ENCODE results near the gene SAMD13. TPM values are rescaled to one million over a fixed set of nuclear protein-coding genes. Genes with fewer than 3 reads are reported as not detected.

Gene SAMD13
- total and polyA plus RNA-seq, 10 of the 15 experiments (the other 5 are each of a cell fraction or from before 2014, with no cell fraction given) = 0.81 to 1.9 (median 1.2) TPM; not detected in 1

DNA sequence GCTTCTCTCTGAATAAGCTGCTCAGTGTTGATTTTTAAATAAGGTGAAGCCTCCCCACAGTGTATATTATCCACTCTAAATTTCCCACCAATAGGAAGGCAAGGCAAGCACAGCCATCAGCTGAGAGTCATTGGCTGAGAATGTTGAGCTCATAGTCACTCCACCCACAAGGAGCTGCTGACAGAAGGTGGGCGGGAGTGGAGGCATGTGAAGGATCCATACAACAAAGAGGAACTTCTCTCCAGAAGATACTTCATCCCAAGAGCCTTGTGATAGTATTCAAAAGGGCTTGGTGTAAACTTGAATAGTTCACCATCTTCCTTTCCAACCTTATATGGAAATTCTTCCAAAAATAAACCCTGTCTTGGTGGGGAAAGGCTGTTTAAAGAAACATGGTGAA, 42.8 kb downstream of the SAMD13 start:
- no peaks in the 10 kb centered on the region for H3K4me1 ChIP-seq (ENCODE audit: control insufficient read depth, insufficient read depth, low read length)
- FAIRE-seq (no peak), ATAC-seq (no peak), DNase-seq (ENCODE audit: low read depth, low spot score) (no peak)
- H3K9me3 ChIP-seq (replicated peaks; ENCODE audit: control insufficient read depth, insufficient read depth, low read length) = no peaks in the 10 kb centered on the region; the same call in 2 of the 3 replicates
- ChIA-PET POLR2A (no interaction called here), RAD21 (ENCODE audit: unreplicated experiment) (no interaction called here), SMC1A (ENCODE audit: uncharacterized antibody, unreplicated experiment) (interaction anchor here (0.6 to 0.9 kb wide), 2 partner anchors 38 to 851 kb away, joined by 3 to 4 read pairs; no protein-coding TSS in a partner anchor), CTCF (no interaction called here)
- H3K36me3 ChIP-seq (ENCODE audit: control insufficient read depth in 2 of 2, insufficient read depth in 2 of 2, low read length in 1 of 2) = no peaks in the 10 kb centered on the region
- no peaks in the 10 kb centered on the region for H3K27me3 ChIP-seq (replicated peaks in 1 of 2; ENCODE audit: control insufficient read depth in 2 of 2, insufficient read depth in 2 of 2, low read length in 1 of 2)
- 30% methylated on average over 1 of the region's 1 CpG for WGBS (ENCODE audit: insufficient coverage, insufficient replicate concordance, low lambda C conversion rate, missing lambda C conversion rate)
- intact Hi-C loops (cut with micrococcal nuclease; ENCODE audit: unreplicated experiment) (no loop called here), in situ Hi-C loops (cut with MboI) (no loop called here)
- BruUV-seq (replicated peaks) = no TSS peak
- H2AFZ ChIP-seq (ENCODE audit: control insufficient read depth, low read depth, low read length) = no peak overlapping the region
- H3K4me2 ChIP-seq (ENCODE audit: control insufficient read depth, insufficient read depth) = no peak overlapping the region
- H3K79me2 ChIP-seq (ENCODE audit: control insufficient read depth, insufficient read depth, low read length) = no peaks in the 10 kb centered on the region
- no peak overlapping the region for H3K9ac ChIP-seq (ENCODE audit: control insufficient read depth, insufficient read depth, low read length)
- no peaks in the 10 kb centered on the region for H4K20me1 ChIP-seq (ENCODE audit: control insufficient read depth, insufficient read depth)
- TF ChIP-seq, protein P1, sequence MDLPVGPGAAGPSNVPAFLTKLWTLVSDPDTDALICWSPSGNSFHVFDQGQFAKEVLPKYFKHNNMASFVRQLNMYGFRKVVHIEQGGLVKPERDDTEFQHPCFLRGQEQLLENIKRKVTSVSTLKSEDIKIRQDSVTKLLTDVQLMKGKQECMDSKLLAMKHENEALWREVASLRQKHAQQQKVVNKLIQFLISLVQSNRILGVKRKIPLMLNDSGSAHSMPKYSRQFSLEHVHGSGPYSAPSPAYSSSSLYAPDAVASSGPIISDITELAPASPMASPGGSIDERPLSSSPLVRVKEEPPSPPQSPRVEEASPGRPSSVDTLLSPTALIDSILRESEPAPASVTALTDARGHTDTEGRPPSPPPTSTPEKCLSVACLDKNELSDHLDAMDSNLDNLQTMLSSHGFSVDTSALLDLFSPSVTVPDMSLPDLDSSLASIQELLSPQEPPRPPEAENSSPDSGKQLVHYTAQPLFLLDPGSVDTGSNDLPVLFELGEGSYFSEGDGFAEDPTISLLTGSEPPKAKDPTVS (IDR thresholded peaks at IDR 0.05; ENCODE audit: low read depth, low read length) = no peak
- TF ChIP-seq DPF2 (IDR thresholded peaks at IDR 0.05) (no peak), POLR2A (IDR thresholded peaks at IDR 0.05; ENCODE audit: low read depth, low read length) (no peak), ZSCAN29 (IDR thresholded peaks at IDR 0.05) (no peak), RB1 (IDR thresholded peaks at IDR 0.05; ENCODE audit: borderline replicate concordance) (no peak), PML (IDR thresholded peaks at IDR 0.05; ENCODE audit: low read length) (no peak), ZNF687 (IDR thresholded peaks at IDR 0.05) (no peak), CHD2 (IDR thresholded peaks at IDR 0.05; ENCODE audit: borderline replicate concordance, low read depth, low read length) (no peak), IKZF2 (IDR thresholded peaks at IDR 0.05) (no peak), HCFC1 (IDR thresholded peaks at IDR 0.05; ENCODE audit: low read length) (no peak), RBBP5 (conservative IDR thresholded peaks at IDR 0.05) (no peak), SREBF1 (IDR thresholded peaks at IDR 0.05; ENCODE audit: low read length) (no peak)
- TF ChIP-seq, protein P2, sequence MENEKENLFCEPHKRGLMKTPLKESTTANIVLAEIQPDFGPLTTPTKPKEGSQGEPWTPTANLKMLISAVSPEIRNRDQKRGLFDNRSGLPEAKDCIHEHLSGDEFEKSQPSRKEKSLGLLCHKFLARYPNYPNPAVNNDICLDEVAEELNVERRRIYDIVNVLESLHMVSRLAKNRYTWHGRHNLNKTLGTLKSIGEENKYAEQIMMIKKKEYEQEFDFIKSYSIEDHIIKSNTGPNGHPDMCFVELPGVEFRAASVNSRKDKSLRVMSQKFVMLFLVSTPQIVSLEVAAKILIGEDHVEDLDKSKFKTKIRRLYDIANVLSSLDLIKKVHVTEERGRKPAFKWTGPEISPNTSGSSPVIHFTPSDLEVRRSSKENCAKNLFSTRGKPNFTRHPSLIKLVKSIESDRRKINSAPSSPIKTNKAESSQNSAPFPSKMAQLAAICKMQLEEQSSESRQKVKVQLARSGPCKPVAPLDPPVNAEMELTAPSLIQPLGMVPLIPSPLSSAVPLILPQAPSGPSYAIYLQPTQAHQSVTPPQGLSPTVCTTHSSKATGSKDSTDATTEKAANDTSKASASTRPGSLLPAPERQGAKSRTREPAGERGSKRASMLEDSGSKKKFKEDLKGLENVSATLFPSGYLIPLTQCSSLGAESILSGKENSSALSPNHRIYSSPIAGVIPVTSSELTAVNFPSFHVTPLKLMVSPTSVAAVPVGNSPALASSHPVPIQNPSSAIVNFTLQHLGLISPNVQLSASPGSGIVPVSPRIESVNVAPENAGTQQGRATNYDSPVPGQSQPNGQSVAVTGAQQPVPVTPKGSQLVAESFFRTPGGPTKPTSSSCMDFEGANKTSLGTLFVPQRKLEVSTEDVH (IDR thresholded peaks at IDR 0.05; ENCODE audit: low read depth, partially characterized antibody) = no peak
- TF ChIP-seq, protein P3, sequence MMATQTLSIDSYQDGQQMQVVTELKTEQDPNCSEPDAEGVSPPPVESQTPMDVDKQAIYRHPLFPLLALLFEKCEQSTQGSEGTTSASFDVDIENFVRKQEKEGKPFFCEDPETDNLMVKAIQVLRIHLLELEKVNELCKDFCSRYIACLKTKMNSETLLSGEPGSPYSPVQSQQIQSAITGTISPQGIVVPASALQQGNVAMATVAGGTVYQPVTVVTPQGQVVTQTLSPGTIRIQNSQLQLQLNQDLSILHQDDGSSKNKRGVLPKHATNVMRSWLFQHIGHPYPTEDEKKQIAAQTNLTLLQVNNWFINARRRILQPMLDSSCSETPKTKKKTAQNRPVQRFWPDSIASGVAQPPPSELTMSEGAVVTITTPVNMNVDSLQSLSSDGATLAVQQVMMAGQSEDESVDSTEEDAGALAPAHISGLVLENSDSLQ (IDR thresholded peaks at IDR 0.05) = no peak
- H3K4me3 ChIP-seq = no peak overlapping the region
- no peak overlapping the region for H3K27ac ChIP-seq (ENCODE audit: control insufficient read depth, insufficient read depth)

Data from GM12878 (cell line).